HG02938 (cell line): ENCODE measurements around the gene LGALSL.

Experiments used
- ATAC-seq: cut with Tn5 transposase; IDR thresholded peaks from one replicate; pipeline ENCODE4 v1.9.1; 2021; ENCODE audit warnings: mild to moderate bottlenecking, moderate library complexity; ENCODE audit not compliant: unreplicated experiment

The LGALSL gene

GRCh38 chr2:64453770-64454385, at the start of gene LGALSL:
Gene LGALSL (plus strand): TSS chr2:64454162. CDS start chr2:64454546, 384 bp downstream.
- ATAC-seq = peak; percentile 58

- ATAC-seq = no peak
These were observed 49.2 kb upstream of the LGALSL start for GRCh38 chr2:64404743-64405142.

GRCh38 chr2:64405581-64406406, 48.2 kb upstream of the LGALSL start:
- ATAC-seq = no peak

- ATAC-seq = no peak
These were observed 47.6 kb upstream of the LGALSL start for GRCh38 chr2:64406407-64406774.

GRCh38 chr2:64408031-64408430, 45.9 kb upstream of the LGALSL start:
- no peak for ATAC-seq

- no peak for ATAC-seq
These were observed 43.3 kb upstream of the LGALSL start for GRCh38 chr2:64410671-64411070.

GRCh38 chr2:64412671-64413070, 41.3 kb upstream of the LGALSL start:
- no peak for ATAC-seq

GRCh38 chr2:64414736-64415435, 39.1 kb upstream of the LGALSL start:
- no peak for ATAC-seq

GRCh38 chr2:64417624-64418023, 36.3 kb upstream of the LGALSL start:
- no peak for ATAC-seq

- no peak for ATAC-seq
These were observed 34.3 kb upstream of the LGALSL start for GRCh38 chr2:64419596-64420165.

- ATAC-seq = no peak
These were observed 33.3 kb upstream of the LGALSL start for GRCh38 chr2:64420677-64421076.

- ATAC-seq = no peak
These were observed 32.8 kb upstream of the LGALSL start for GRCh38 chr2:64421201-64421600.

- no peak for ATAC-seq
These were observed 31.5 kb upstream of the LGALSL start for GRCh38 chr2:64422466-64422865.

- ATAC-seq = no peak
These were observed 30.7 kb upstream of the LGALSL start for GRCh38 chr2:64423303-64423702.

GRCh38 chr2:64424416-64424987, 29.5 kb upstream of the LGALSL start:
- no peak for ATAC-seq

- no peak for ATAC-seq
These were observed 27.6 kb upstream of the LGALSL start for GRCh38 chr2:64426183-64426952.

GRCh38 chr2:64434039-64434657, 19.8 kb upstream of the LGALSL start:
- ATAC-seq = no peak

GRCh38 chr2:64437883-64438282, 16.1 kb upstream of the LGALSL start:
- ATAC-seq = no peak

- ATAC-seq = no peak
These were observed 14.8 kb upstream of the LGALSL start for GRCh38 chr2:64439194-64439593.

GRCh38 chr2:64440843-64441242, 13.1 kb upstream of the LGALSL start:
- ATAC-seq = no peak
